Measurements from ENCODE around the gene FKBP5.

FKBP5 gene

GRCh38 chr6:35643162-35643535 is 45.6 kb downstream of the FKBP5 start:
- Histone ChIP-seq H3K27ac (ENCODE audit: low read length) (no peak overlapping the region), H3K9ac (ENCODE audit: low read depth, low read length) (no peak overlapping the region), H3K4me1 (ENCODE audit: insufficient read depth, low read length) (peaks cover 9% of the 10 kb centered on the region; the same call in 1 of the 2 replicates), H3K4me3 (ENCODE audit: low read length) (no peak overlapping the region), H3K36me3 (ENCODE audit: insufficient read depth, low read depth, low read length) (peaks cover 16% of the 10 kb centered on the region), H3K9me3 (ENCODE audit: insufficient read depth, low read depth, low read length) (no peaks in the 10 kb centered on the region), H3K27me3 (ENCODE audit: insufficient read depth, low read length) (no peaks in the 10 kb centered on the region)

- H3K4me1 ChIP-seq (ENCODE audit: insufficient read depth, low read length), result peaks cover 9% of the 10 kb centered on the region; the same call in 1 of the 2 replicates
- no peaks in the 10 kb centered on the region for H3K27me3 ChIP-seq (ENCODE audit: insufficient read depth, low read length)
- H3K9ac ChIP-seq (ENCODE audit: low read depth, low read length), result no peak overlapping the region
- no peak overlapping the region for H3K4me3 ChIP-seq (ENCODE audit: low read length)
- H3K36me3 ChIP-seq (ENCODE audit: insufficient read depth, low read depth, low read length), result peaks cover 16% of the 10 kb centered on the region
- H3K9me3 ChIP-seq (ENCODE audit: insufficient read depth, low read depth, low read length), result no peaks in the 10 kb centered on the region
- no peak overlapping the region for H3K27ac ChIP-seq (ENCODE audit: low read length)
Observed at GRCh38 chr6:35642471-35643161, 46.1 kb downstream of the FKBP5 start.

GRCh38 chr6:35640017-35640664 is 48.6 kb downstream of the FKBP5 start:
- H3K27me3 ChIP-seq (ENCODE audit: insufficient read depth, low read length), result no peaks in the 10 kb centered on the region
- no peak overlapping the region for H3K4me3 ChIP-seq (ENCODE audit: low read length)
- H3K9ac ChIP-seq (ENCODE audit: low read depth, low read length), result no peak overlapping the region
- H3K4me1 ChIP-seq (ENCODE audit: insufficient read depth, low read length), result 0 out of 2 replicates have a peak, but pooled peaks cover 5% of the 10 kb centered on the region
- no peak overlapping the region for H3K27ac ChIP-seq (ENCODE audit: low read length)
- H3K9me3 ChIP-seq (ENCODE audit: insufficient read depth, low read depth, low read length), result no peaks in the 10 kb centered on the region
- peaks cover 27% of the 10 kb centered on the region for H3K36me3 ChIP-seq (ENCODE audit: insufficient read depth, low read depth, low read length)

GRCh38 chr6:35638679-35639078 is 50.0 kb downstream of the FKBP5 start:
- H3K36me3 ChIP-seq (ENCODE audit: insufficient read depth, low read depth, low read length), result peaks cover 27% of the 10 kb centered on the region
- H3K4me3 ChIP-seq (ENCODE audit: low read length), result no peak overlapping the region
- H3K27me3 ChIP-seq (ENCODE audit: insufficient read depth, low read length), result no peaks in the 10 kb centered on the region

GRCh38 chr6:35637911-35638310 is 50.8 kb downstream of the FKBP5 start:
- Histone ChIP-seq H3K9me3 (ENCODE audit: insufficient read depth, low read depth, low read length) (no peaks in the 10 kb centered on the region), H3K27ac (ENCODE audit: low read length) (no peak overlapping the region), H3K9ac (ENCODE audit: low read depth, low read length) (no peak overlapping the region), H3K4me1 (ENCODE audit: insufficient read depth, low read length) (no peaks in the 10 kb centered on the region), H3K27me3 (ENCODE audit: insufficient read depth, low read length) (no peaks in the 10 kb centered on the region), H3K36me3 (ENCODE audit: insufficient read depth, low read depth, low read length) (peaks cover 27% of the 10 kb centered on the region), H3K4me3 (ENCODE audit: low read length) (no peak overlapping the region)

More at GRCh38 chr6:35638679-35639078, 50.0 kb downstream of the FKBP5 start:
- H3K27ac ChIP-seq (ENCODE audit: low read length), result no peak overlapping the region
- H3K9ac ChIP-seq (ENCODE audit: low read depth, low read length), result no peak overlapping the region
- no peaks in the 10 kb centered on the region for H3K9me3 ChIP-seq (ENCODE audit: insufficient read depth, low read depth, low read length)
- H3K4me1 ChIP-seq (ENCODE audit: insufficient read depth, low read length), result 0 out of 2 replicates have a peak, but pooled peaks cover 4% of the 10 kb centered on the region

GRCh38 chr6:35635601-35636597 is 52.8 kb downstream of the FKBP5 start:
- H3K4me1 ChIP-seq (ENCODE audit: insufficient read depth, low read length), result no peaks in the 10 kb centered on the region; the same call in 1 of the 2 replicates
- H3K36me3 ChIP-seq (ENCODE audit: insufficient read depth, low read depth, low read length), result peaks cover 22% of the 10 kb centered on the region; the same call in 1 of the 2 replicates
- no peak overlapping the region for H3K27ac ChIP-seq (ENCODE audit: low read length)
- no peak overlapping the region for H3K9ac ChIP-seq (ENCODE audit: low read depth, low read length)
- no peaks in the 10 kb centered on the region for H3K9me3 ChIP-seq (ENCODE audit: insufficient read depth, low read depth, low read length)
- H3K4me3 ChIP-seq (ENCODE audit: low read length), result no peak overlapping the region
- H3K27me3 ChIP-seq (ENCODE audit: insufficient read depth, low read length), result no peaks in the 10 kb centered on the region

- Histone ChIP-seq H3K4me3 (ENCODE audit: low read length) (no peak overlapping the region), H3K9ac (ENCODE audit: low read depth, low read length) (no peak overlapping the region), H3K36me3 (ENCODE audit: insufficient read depth, low read depth, low read length) (peaks cover 11% of the 10 kb centered on the region; the same call in 1 of the 2 replicates), H3K27ac (ENCODE audit: low read length) (no peak overlapping the region), H3K4me1 (ENCODE audit: insufficient read depth, low read length) (no peaks in the 10 kb centered on the region; the same call in 1 of the 2 replicates), H3K27me3 (ENCODE audit: insufficient read depth, low read length) (no peaks in the 10 kb centered on the region), H3K9me3 (ENCODE audit: insufficient read depth, low read depth, low read length) (no peaks in the 10 kb centered on the region)
Observed at GRCh38 chr6:35634316-35634715, 54.4 kb downstream of the FKBP5 start.

GRCh38 chr6:35633579-35634089 is 55.1 kb downstream of the FKBP5 start:
- H3K9me3 ChIP-seq (ENCODE audit: insufficient read depth, low read depth, low read length), result no peaks in the 10 kb centered on the region
- no peak overlapping the region for H3K4me3 ChIP-seq (ENCODE audit: low read length)
- H3K4me1 ChIP-seq (ENCODE audit: insufficient read depth, low read length), result no peaks in the 10 kb centered on the region; the same call in 1 of the 2 replicates
- H3K36me3 ChIP-seq (ENCODE audit: insufficient read depth, low read depth, low read length), result peaks cover 11% of the 10 kb centered on the region; the same call in 1 of the 2 replicates
- H3K27ac ChIP-seq (ENCODE audit: low read length), result no peak overlapping the region
- no peak overlapping the region for H3K9ac ChIP-seq (ENCODE audit: low read depth, low read length)
- no peaks in the 10 kb centered on the region for H3K27me3 ChIP-seq (ENCODE audit: insufficient read depth, low read length)

- Histone ChIP-seq H3K27me3 (ENCODE audit: insufficient read depth, low read length) (no peaks in the 10 kb centered on the region), H3K36me3 (ENCODE audit: insufficient read depth, low read depth, low read length) (no peaks in the 10 kb centered on the region; the same call in 1 of the 2 replicates), H3K4me3 (ENCODE audit: low read length) (no peak overlapping the region), H3K4me1 (ENCODE audit: insufficient read depth, low read length) (no peaks in the 10 kb centered on the region; the same call in 1 of the 2 replicates), H3K9ac (ENCODE audit: low read depth, low read length) (no peak overlapping the region), H3K27ac (ENCODE audit: low read length) (no peak overlapping the region), H3K9me3 (ENCODE audit: insufficient read depth, low read depth, low read length) (no peaks in the 10 kb centered on the region)
Observed at GRCh38 chr6:35629876-35630378, 58.8 kb downstream of the FKBP5 start.

GRCh38 chr6:35626401-35626800 is 62.3 kb downstream of the FKBP5 start:
- Histone ChIP-seq H3K4me1 (ENCODE audit: insufficient read depth, low read length) (no peaks in the 10 kb centered on the region), H3K9me3 (ENCODE audit: insufficient read depth, low read depth, low read length) (no peaks in the 10 kb centered on the region), H3K27me3 (ENCODE audit: insufficient read depth, low read length) (no peaks in the 10 kb centered on the region), H3K4me3 (ENCODE audit: low read length) (no peak overlapping the region), H3K9ac (ENCODE audit: low read depth, low read length) (no peak overlapping the region), H3K36me3 (ENCODE audit: insufficient read depth, low read depth, low read length) (no peaks in the 10 kb centered on the region; the same call in 1 of the 2 replicates), H3K27ac (ENCODE audit: low read length) (no peak overlapping the region)
